Upper lobe of right lung (tissue), 1 donor: ENCODE measurements around the gene TANGO6. TPM values are rescaled to one million over a fixed set of nuclear protein-coding genes. Genes with fewer than 3 reads are reported as not detected.

ENCODE experiments used
- ATAC-seq: fragments of 200-7000 bp; cut with Tn5 transposase; one replicate; pipeline ENCODE4 v1.9.1; 2020; ENCODE audit warnings: mild to moderate bottlenecking, moderate library complexity
- DNase-seq: peaks from one replicate; pipeline ENCODE4 v3.0.0-alpha.2; 2020
- H3K27ac ChIP-seq: fragments of 200-600 bp; one replicate; pipeline ENCODE4 v1.8.0; 2022
- H3K27me3 ChIP-seq: fragments of 200-600 bp; one replicate; pipeline ENCODE4 v1.8.0; 2022; ENCODE audit warnings: mild to moderate bottlenecking
- H3K36me3 ChIP-seq: fragments of 200-600 bp; one replicate; pipeline ENCODE4 v1.8.0; 2022
- H3K4me1 ChIP-seq: fragments of 200-600 bp; one replicate; pipeline ENCODE4 v1.8.0; 2022
- H3K4me3 ChIP-seq: fragments of 200-600 bp; one replicate; pipeline ENCODE4 v1.8.0; 2022; ENCODE audit warnings: mild to moderate bottlenecking
- H3K9me3 ChIP-seq: fragments of 200-600 bp; one replicate; pipeline ENCODE4 v1.8.0; 2022
- intact Hi-C: fragments of 100-400 bp; cut with DNase I; formaldehyde crosslinking; loops from one replicate; pipeline ENCODE4 v1.11.0; 2022
- total RNA-seq: library from RNA; stranded (reverse); fragmentation: NEBNext Ultra II Directional; extraction: Animal tissue kit (Norgen Biotek cat#: 25700); gene quantifications from one replicate; pipeline ENCODE4 v1.2.1, GENCODE V29; 2021
- TF ChIP-seq, protein P1 (sequence below): fragments of 200-600 bp; IDR thresholded peaks from one replicate; pipeline ENCODE4 v1.8.0; 2022; ENCODE audit warnings: antibody characterized with exemption
- donor health status: DM: no; HTN: yes; CAD: no; lungs with severe emphysema.

TANGO6 gene
- total RNA-seq, 1 donor from 2014 or later, result 19.1 TPM

DNA sequence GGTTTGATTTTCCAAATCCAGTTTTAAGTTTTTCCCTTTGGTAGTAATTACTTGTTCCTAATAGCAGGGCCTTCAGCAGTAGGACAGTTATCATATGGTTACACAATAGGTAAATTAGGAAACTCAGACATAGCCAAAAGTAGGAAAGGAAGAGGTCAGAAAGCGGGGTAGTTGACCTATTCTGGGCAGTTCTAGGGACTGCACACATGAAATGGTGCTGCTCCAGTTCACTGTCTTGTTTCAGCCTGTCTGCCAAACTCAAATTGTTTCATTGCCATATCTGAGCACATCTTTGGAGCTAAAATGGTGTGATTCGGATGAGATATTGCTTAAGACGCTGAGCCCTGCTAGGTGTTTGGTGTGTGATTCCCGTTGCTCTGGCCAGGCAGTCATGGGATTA, 56.7 kb downstream of the TANGO6 start:
- ATAC-seq, result no peak

DNA sequence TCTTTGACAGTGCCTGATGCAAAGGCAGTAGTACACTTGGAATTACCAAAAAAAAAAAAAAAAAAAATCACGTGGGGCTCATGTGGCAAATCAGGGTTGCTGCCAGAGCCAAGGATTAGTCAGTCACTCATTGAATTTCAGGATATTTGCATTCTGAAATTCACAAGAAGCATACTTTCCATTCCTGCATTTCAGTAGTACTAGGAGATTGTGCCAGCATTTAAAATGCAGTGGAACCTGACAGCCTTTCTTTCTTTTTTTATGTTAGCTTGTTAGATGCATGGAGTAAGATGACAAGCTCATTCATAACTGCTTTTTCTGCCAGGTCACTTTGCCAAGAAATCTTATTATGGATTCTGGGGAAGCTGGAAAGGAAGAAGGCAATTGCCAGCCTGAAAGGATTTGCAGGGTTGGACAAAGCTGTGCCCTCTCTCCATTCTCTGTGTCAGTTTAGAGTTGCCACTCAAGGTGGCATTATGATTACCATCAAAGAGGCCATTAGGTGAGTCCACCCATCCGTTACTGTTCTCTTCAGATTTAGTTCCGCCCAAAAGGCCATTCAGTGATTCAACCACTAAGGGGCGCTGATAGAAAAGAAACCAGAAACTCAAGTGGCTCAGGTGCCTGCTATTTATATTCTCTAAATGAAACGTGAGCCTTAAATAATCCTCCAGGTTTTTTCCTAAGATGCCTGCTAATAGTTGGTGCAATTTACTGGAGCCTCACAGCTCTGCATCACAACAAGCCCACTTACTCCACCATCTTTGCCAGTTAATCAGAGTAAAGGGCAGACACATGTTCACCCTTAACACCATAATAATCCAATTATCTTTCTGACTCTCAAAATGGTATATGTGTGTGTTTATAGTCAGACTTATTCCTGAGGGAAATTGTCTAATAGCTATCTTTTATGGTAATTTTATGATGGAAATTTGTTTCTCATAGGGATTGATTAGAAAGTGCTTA, 59.0 kb downstream of the TANGO6 start:
- H3K9me3 ChIP-seq, result no peaks in the 10 kb centered on the region
- no peaks in the 10 kb centered on the region for H3K4me1 ChIP-seq
- intact Hi-C loops, result loop anchor here (10.0 kb wide), 1 partner anchor 213 kb away; no protein-coding TSS in a partner anchor
- H3K4me3 ChIP-seq, result no peak overlapping the region
- DNase-seq (no peak), ATAC-seq (peak; percentile 89)
- no peaks in the 10 kb centered on the region for H3K27me3 ChIP-seq
- H3K36me3 ChIP-seq, result peaks cover 1% of the 10 kb centered on the region
- TF ChIP-seq, protein P1, sequence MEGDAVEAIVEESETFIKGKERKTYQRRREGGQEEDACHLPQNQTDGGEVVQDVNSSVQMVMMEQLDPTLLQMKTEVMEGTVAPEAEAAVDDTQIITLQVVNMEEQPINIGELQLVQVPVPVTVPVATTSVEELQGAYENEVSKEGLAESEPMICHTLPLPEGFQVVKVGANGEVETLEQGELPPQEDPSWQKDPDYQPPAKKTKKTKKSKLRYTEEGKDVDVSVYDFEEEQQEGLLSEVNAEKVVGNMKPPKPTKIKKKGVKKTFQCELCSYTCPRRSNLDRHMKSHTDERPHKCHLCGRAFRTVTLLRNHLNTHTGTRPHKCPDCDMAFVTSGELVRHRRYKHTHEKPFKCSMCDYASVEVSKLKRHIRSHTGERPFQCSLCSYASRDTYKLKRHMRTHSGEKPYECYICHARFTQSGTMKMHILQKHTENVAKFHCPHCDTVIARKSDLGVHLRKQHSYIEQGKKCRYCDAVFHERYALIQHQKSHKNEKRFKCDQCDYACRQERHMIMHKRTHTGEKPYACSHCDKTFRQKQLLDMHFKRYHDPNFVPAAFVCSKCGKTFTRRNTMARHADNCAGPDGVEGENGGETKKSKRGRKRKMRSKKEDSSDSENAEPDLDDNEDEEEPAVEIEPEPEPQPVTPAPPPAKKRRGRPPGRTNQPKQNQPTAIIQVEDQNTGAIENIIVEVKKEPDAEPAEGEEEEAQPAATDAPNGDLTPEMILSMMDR, result peak; percentile 66
- no peak overlapping the region for H3K27ac ChIP-seq

More for the DNA sequence above, 56.7 kb downstream of the TANGO6 start:
- H3K36me3 ChIP-seq, result no peaks in the 10 kb centered on the region
- H3K27ac ChIP-seq, result no peak overlapping the region
- no peak for DNase-seq
- intact Hi-C loops, result loop anchor here (10.0 kb wide), 1 partner anchor 215 kb away; no protein-coding TSS in a partner anchor
- no peaks in the 10 kb centered on the region for H3K27me3 ChIP-seq
- H3K9me3 ChIP-seq, result no peaks in the 10 kb centered on the region
- H3K4me3 ChIP-seq, result no peak overlapping the region
- H3K4me1 ChIP-seq, result no peaks in the 10 kb centered on the region
- TF ChIP-seq, protein P1, result no peak

- Histone ChIP-seq H3K27me3 (no peaks in the 10 kb centered on the region), H3K4me1 (no peaks in the 10 kb centered on the region), H3K27ac (no peak overlapping the region), H3K4me3 (no peak overlapping the region), H3K9me3 (no peaks in the 10 kb centered on the region), H3K36me3 (peaks cover 7% of the 10 kb centered on the region)
- DNase-seq (no peak), ATAC-seq (no peak)
- TF ChIP-seq, protein P1, result no peak
- intact Hi-C loops, result loop anchor here (10.0 kb wide), 1 partner anchor 212 kb away; no protein-coding TSS in a partner anchor
Measured at GRCh38 chr16:68902969-68903345, 59.6 kb downstream of the TANGO6 start.

DNA sequence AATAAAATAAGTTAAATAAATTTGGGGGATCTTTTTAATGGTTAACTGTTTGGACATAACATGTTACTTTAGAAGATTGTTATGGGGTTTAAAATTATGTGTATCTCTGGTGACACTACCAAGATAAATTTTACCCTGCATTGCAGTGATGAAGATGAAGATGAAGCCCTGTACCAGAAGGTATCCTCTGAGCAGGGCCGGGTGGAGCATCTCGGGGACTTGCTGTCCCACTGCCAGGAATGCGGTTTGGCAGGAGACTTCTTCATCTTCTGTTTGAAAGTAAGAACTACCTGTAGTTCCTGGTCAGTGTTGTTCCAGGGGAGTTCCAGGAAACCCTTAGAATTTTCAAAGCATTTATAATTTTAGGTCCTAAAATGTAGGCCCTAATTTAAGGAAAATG, 64.0 kb downstream of the TANGO6 start:
- intact Hi-C loops, result loop anchor here (10.0 kb wide), 1 partner anchor 208 kb away; no protein-coding TSS in a partner anchor
- no peak for ATAC-seq

DNA sequence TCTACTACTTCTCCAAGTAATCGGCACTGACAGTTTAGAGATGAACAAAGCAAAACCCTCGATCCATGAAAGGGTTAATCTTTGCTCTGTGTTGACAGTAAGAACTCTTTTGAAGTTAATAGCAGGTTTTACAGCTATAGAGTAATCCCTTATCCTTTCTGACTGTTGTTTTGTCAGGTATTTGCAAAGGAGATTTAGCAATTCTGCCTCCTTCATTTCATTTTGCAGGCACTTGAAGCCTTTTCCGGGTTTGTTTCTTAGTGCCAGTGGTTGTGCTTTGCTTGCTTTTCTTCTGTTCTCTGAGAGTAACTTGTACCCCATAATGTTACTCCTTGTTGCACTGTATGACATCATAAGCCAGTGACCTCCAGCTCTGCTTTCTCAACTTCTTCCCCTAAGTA, 64.5 kb downstream of the TANGO6 start:
- Histone ChIP-seq H3K9me3 (no peaks in the 10 kb centered on the region), H3K4me3 (no peak overlapping the region), H3K27ac (peak overlapping the region; percentile 58), H3K27me3 (no peaks in the 10 kb centered on the region), H3K36me3 (peaks cover 28% of the 10 kb centered on the region), H3K4me1 (no peaks in the 10 kb centered on the region)
- intact Hi-C loops, result loop anchor here (10.0 kb wide), 1 partner anchor 207 kb away; no protein-coding TSS in a partner anchor
- no peak for DNase-seq
- ATAC-seq, result peak; percentile 82
- TF ChIP-seq, protein P1, result no peak

More for the DNA sequence above, 64.0 kb downstream of the TANGO6 start:
- no peaks in the 10 kb centered on the region for H3K4me1 ChIP-seq
- H3K27ac ChIP-seq, result no peak overlapping the region
- no peaks in the 10 kb centered on the region for H3K27me3 ChIP-seq
- TF ChIP-seq, protein P1, result no peak
- no peak for DNase-seq
- H3K36me3 ChIP-seq, result peaks cover 28% of the 10 kb centered on the region
- no peak overlapping the region for H3K4me3 ChIP-seq
- H3K9me3 ChIP-seq, result no peaks in the 10 kb centered on the region
